GM12878 (cell line): ENCODE measurements around the gene MAN2B1.

Experiments
- DPF2 ChIP-seq: fragments of 450-650 bp; IDR thresholded peaks from 2 replicates; pipeline ENCODE4 v1.6.1; 2017; ENCODE audit warnings: mild to moderate bottlenecking
- EZH2 ChIP-seq: IDR thresholded peaks from 2 replicates; pipeline ENCODE4 v1.6.1; 2012; ENCODE audit warnings: low read depth, mild to moderate bottlenecking, control low read depth, inconsistent platforms, low read length, borderline replicate concordance; ENCODE audit not compliant: control insufficient read depth
- HDAC2 ChIP-seq: fragments of 200-600 bp; sonication (generic); IDR thresholded peaks from 2 replicates; pipeline ENCODE4 v1.6.1; 2017
- KDM1A ChIP-seq: fragments of 200-600 bp; sonication (generic); IDR thresholded peaks from 2 replicates; pipeline ENCODE4 v1.6.1; 2016; ENCODE audit warnings: borderline replicate concordance
- SMC3 ChIP-seq: IDR thresholded peaks from 2 replicates; pipeline ENCODE4 v1.6.1; 2011; ENCODE audit warnings: low read length, improper control_type of control experiment, borderline replicate concordance
- TF ChIP-seq, protein P1 (sequence below), 3 experiments: IDR thresholded peaks in 2 of 3; conservative IDR thresholded peaks in 1 of 3; 2 replicates each; pipeline ENCODE4 v1.5.1; 2011; ENCODE audit warnings: low read depth in 3 of 3, low read length in 3 of 3, mild to moderate bottlenecking in 3 of 3, control low read depth in 2 of 3, moderate library complexity in 2 of 3, inconsistent platforms in 1 of 3, mixed read lengths in 1 of 3; ENCODE audit not compliant: control insufficient read depth in 2 of 3, insufficient read depth in 1 of 3; ENCODE audit errors: extremely low read depth in 1 of 3

DNA sequence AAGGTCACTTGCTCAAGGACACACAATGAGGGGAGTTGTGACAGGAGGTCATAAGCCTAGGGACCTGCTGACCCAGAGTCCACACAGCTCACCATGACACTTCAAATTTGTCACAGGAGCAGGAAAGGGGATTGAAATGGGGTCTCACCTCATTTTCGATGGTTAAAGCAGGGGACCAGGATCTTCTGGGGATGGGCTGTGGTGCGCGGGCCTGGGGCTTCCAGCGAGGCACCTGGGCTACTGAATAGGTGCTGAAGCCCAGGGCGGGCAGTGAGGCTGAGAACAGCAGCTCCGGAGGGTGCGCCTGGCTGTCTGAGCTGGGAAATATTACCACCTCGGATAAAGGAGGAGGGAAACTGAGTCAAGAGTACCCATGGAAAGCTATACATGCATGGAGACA, 11.0 kb downstream of the MAN2B1 start:
- TF ChIP-seq EZH2: no peak
- no peak for TF ChIP-seq HDAC2
- TF ChIP-seq SMC3: no peak
- TF ChIP-seq, protein P1, sequence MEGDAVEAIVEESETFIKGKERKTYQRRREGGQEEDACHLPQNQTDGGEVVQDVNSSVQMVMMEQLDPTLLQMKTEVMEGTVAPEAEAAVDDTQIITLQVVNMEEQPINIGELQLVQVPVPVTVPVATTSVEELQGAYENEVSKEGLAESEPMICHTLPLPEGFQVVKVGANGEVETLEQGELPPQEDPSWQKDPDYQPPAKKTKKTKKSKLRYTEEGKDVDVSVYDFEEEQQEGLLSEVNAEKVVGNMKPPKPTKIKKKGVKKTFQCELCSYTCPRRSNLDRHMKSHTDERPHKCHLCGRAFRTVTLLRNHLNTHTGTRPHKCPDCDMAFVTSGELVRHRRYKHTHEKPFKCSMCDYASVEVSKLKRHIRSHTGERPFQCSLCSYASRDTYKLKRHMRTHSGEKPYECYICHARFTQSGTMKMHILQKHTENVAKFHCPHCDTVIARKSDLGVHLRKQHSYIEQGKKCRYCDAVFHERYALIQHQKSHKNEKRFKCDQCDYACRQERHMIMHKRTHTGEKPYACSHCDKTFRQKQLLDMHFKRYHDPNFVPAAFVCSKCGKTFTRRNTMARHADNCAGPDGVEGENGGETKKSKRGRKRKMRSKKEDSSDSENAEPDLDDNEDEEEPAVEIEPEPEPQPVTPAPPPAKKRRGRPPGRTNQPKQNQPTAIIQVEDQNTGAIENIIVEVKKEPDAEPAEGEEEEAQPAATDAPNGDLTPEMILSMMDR (IDR thresholded peaks at IDR 0.05 in 2 of 3, conservative IDR thresholded peaks at IDR 0.05 in 1 of 3; ENCODE audit: control insufficient read depth in 2 of 3, extremely low read depth in 1 of 3, insufficient read depth in 1 of 3, low read depth in 3 of 3, low read length in 3 of 3): no peak
- TF ChIP-seq KDM1A: no peak
- TF ChIP-seq DPF2: no peak
